ENCODE measurements around the gene OPN1MW3. TPM values are rescaled to one million over a fixed set of nuclear protein-coding genes. Genes with fewer than 3 reads are reported as not detected.

OPN1MW3 gene
- polyA plus RNA-seq, 1 donor (not counting 4 experiments of a cell fraction or from before 2014, with no cell fraction given), result not detected

DNA sequence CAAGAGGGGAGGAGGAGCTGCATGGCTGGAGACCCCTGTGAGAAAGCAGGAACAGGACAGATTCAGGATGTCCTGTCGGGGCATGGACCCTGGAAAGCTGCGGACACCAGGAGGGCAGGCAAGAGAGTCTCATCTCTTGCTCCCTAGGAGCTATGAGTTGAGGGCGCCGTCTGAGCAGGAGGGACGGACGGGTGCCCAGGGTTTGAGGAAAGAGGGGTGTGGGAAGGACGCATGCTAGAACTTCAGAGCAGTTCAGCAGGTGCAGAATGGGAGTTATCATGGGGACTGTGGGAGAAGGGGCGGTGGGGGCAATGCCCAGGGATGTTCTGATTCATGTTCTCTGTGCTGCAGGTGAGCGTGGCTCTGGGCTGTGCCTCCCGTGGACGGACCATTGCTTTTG, 63.0 kb downstream of the OPN1MW3 start:
- H4K20me1 ChIP-seq (ENCODE audit: control insufficient read depth, extremely low read depth, insufficient read depth, low read length), result no peaks in the 10 kb centered on the region
- FAIRE-seq (no peak), DNase-seq (ENCODE audit: low read depth, low spot score) (no peak)
- TF ChIP-seq, protein P1, sequence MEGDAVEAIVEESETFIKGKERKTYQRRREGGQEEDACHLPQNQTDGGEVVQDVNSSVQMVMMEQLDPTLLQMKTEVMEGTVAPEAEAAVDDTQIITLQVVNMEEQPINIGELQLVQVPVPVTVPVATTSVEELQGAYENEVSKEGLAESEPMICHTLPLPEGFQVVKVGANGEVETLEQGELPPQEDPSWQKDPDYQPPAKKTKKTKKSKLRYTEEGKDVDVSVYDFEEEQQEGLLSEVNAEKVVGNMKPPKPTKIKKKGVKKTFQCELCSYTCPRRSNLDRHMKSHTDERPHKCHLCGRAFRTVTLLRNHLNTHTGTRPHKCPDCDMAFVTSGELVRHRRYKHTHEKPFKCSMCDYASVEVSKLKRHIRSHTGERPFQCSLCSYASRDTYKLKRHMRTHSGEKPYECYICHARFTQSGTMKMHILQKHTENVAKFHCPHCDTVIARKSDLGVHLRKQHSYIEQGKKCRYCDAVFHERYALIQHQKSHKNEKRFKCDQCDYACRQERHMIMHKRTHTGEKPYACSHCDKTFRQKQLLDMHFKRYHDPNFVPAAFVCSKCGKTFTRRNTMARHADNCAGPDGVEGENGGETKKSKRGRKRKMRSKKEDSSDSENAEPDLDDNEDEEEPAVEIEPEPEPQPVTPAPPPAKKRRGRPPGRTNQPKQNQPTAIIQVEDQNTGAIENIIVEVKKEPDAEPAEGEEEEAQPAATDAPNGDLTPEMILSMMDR (optimal IDR thresholded peaks at IDR 0.05 in 1 of 3, IDR thresholded peaks at IDR 0.05 in 1 of 3, conservative IDR thresholded peaks at IDR 0.05 in 1 of 3; ENCODE audit: extremely low read depth in 1 of 3, insufficient read depth in 2 of 3, low read length in 3 of 3), result no peak
- TF ChIP-seq EZH2 (IDR thresholded peaks at IDR 0.05; ENCODE audit: low read length), result no peak
- no peak overlapping the region for H3K9ac ChIP-seq (ENCODE audit: control insufficient read depth, extremely low read depth, insufficient read depth, low read length)
- H3K9me1 ChIP-seq (ENCODE audit: control insufficient read depth, extremely low read depth, insufficient read depth, low read length), result no peaks in the 10 kb centered on the region
- H3K79me2 ChIP-seq (ENCODE audit: control insufficient read depth, insufficient read depth, low read length), result no peaks in the 10 kb centered on the region
- peaks cover 5% of the 10 kb centered on the region for H3K27me3 ChIP-seq (ENCODE audit: control insufficient read depth, extremely low read depth, insufficient read depth, low read length)
- no peak overlapping the region for H3K27ac ChIP-seq (ENCODE audit: control insufficient read depth, insufficient read depth, low read length)
- dilution Hi-C loops (cut with MboI; ENCODE audit: extremely low pct_ligation_motif_present, low sequenced_read_pairs), result no loop called here
- H3K4me1 ChIP-seq (ENCODE audit: control insufficient read depth, extremely low read depth, insufficient read depth, low read length), result no peaks in the 10 kb centered on the region
- H3K4me3 ChIP-seq (ENCODE audit: control insufficient read depth in 2 of 3, extremely low read depth in 1 of 3, insufficient read depth in 2 of 3, low read depth in 1 of 3, low read length in 3 of 3), result no peak overlapping the region
- H3K36me3 ChIP-seq (ENCODE audit: control insufficient read depth in 2 of 2, extremely low read depth in 1 of 2, insufficient read depth in 2 of 2, low read length in 2 of 2), result no peaks in the 10 kb centered on the region
- no peak overlapping the region for H2AFZ ChIP-seq (ENCODE audit: control insufficient read depth, low read length)
- H3K9me3 ChIP-seq (ENCODE audit: control insufficient read depth, low read depth, low read length), result no peaks in the 10 kb centered on the region
- H3K4me2 ChIP-seq (ENCODE audit: control insufficient read depth, extremely low read depth, insufficient read depth, low read depth, low read length), result no peak overlapping the region

Other genes with a start within 250 kb of the OPN1MW3 start
- gene IRAK1, start 237.7 kb upstream of the OPN1MW3 start, polyA plus RNA-seq, result 41.5 to 70.1 TPM (median 65.5 TPM) in 3 replicates
- gene MECP2, start 159.9 kb upstream of the OPN1MW3 start, polyA plus RNA-seq, result 7.2 to 12.4 TPM (median 9.9 TPM) in 3 replicates
- not detected in 3 replicates for gene OPN1LW, start 113.3 kb upstream of the OPN1MW3 start, polyA plus RNA-seq
- gene OPN1MW, start 75.0 kb upstream of the OPN1MW3 start, polyA plus RNA-seq, result not detected in 3 replicates
- not detected in 3 replicates for gene OPN1MW2, start 37.8 kb upstream of the OPN1MW3 start, polyA plus RNA-seq
- gene TEX28, start 37.5 kb downstream of the OPN1MW3 start, polyA plus RNA-seq, result not detected in 3 replicates
- not detected in 3 replicates for gene TKTL1, start 38.2 kb downstream of the OPN1MW3 start, polyA plus RNA-seq
- 245 to 536 TPM (median 343 TPM) in 3 replicates for gene FLNA, start 117.1 kb downstream of the OPN1MW3 start, polyA plus RNA-seq
- gene EMD, start 121.7 kb downstream of the OPN1MW3 start, polyA plus RNA-seq, result 32.7 to 65.5 TPM (median 36.9 TPM) in 3 replicates
- 2,926 to 3,552 TPM (median 3,414 TPM) in 3 replicates for gene RPL10, start 140.8 kb downstream of the OPN1MW3 start, polyA plus RNA-seq
- gene DNASE1L1, start 151.7 kb downstream of the OPN1MW3 start, polyA plus RNA-seq, result 16.7 to 37.6 TPM (median 17.1 TPM) in 3 replicates
- 16.3 to 20.6 TPM (median 19.9 TPM) in 3 replicates for gene TAFAZZIN, start 154.0 kb downstream of the OPN1MW3 start, polyA plus RNA-seq
- 42.4 to 85.5 TPM (median 74.1 TPM) in 3 replicates for gene ATP6AP1, start 171.1 kb downstream of the OPN1MW3 start, polyA plus RNA-seq
- gene GDI1, start 179.6 kb downstream of the OPN1MW3 start, polyA plus RNA-seq, result 61.8 to 96.4 TPM (median 75.3 TPM) in 3 replicates
- 34.0 to 40.0 TPM (median 35.7 TPM) in 3 replicates for gene FAM50A, start 186.6 kb downstream of the OPN1MW3 start, polyA plus RNA-seq
- gene PLXNA3, start 200.7 kb downstream of the OPN1MW3 start, polyA plus RNA-seq, result 7.6 to 14.2 TPM (median 13.0 TPM) in 3 replicates
- 6.3 to 11.4 TPM (median 9.3 TPM) in 3 replicates for gene LAGE3, start 221.7 kb downstream of the OPN1MW3 start, polyA plus RNA-seq
- 15.2 to 26.7 TPM (median 20.4 TPM) in 3 replicates for gene UBL4A, start 229.0 kb downstream of the OPN1MW3 start, polyA plus RNA-seq
- gene SLC10A3, start 233.0 kb downstream of the OPN1MW3 start, polyA plus RNA-seq, result 8.1 to 15.9 TPM (median 15.0 TPM) in 3 replicates

Measured in keratinocyte (primary cell).